HG03354 (cell line): ENCODE data around the gene RNF135.
"Not testable (repeated sequence)": the region's sequence is repeated elsewhere in the genome, so short reads cannot be mapped to it uniquely, and the experiment has no call there.

ENCODE experiments used
- ATAC-seq: cut with Tn5 transposase; IDR thresholded peaks from one replicate; pipeline ENCODE4 v1.9.1; 2021; ENCODE audit warnings: mild to moderate bottlenecking; ENCODE audit not compliant: unreplicated experiment, poor library complexity, severe bottlenecking

Gene RNF135

DNA sequence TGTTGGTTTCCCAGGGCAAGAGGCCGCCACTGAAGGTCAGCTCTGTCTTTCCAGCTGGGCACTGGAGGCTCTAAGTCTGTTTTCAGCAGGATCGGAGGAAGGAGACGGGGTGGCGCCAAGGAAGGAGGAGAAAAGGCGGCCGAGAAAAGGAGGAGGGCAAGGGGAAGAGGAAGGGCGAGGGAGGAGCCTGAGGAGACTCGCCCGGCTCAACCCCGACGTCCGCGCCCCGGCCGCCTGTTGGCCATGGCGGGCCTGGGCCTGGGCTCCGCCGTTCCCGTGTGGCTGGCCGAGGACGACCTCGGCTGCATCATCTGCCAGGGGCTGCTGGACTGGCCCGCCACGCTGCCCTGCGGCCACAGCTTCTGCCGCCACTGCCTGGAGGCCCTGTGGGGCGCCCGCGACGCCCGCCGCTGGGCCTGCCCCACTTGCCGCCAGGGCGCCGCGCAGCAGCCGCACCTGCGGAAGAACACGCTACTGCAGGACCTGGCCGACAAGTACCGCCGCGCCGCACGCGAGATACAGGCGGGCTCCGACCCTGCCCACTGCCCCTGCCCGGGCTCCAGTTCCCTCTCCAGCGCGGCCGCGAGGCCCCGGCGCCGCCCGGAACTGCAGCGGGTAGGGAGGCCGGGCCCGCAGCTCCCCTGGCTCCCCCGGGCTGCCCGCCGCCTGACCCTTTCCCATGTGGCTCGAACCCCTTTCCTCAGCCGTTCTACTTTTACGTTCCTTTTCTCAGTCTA is at the start of gene RNF135:
TSS of gene RNF135 (plus strand) at position 209 of the 737 bp plus-strand sequence. CDS start at position 244, 35 bp downstream.
- peak; percentile 59 for ATAC-seq

GRCh38 chr17:30921544-30922196 is 49.2 kb upstream of the RNF135 start, which contains the start of gene ADAP2:
Gene ADAP2 (plus strand): TSS chr17:30921945. CDS start chr17:30922015, 70 bp downstream.
- no peak for ATAC-seq

GRCh38 chr17:30922235-30923030 is 48.4 kb upstream of the RNF135 start:
- no peak for ATAC-seq

GRCh38 chr17:30924341-30924740 is 46.5 kb upstream of the RNF135 start:
- no peak for ATAC-seq

DNA sequence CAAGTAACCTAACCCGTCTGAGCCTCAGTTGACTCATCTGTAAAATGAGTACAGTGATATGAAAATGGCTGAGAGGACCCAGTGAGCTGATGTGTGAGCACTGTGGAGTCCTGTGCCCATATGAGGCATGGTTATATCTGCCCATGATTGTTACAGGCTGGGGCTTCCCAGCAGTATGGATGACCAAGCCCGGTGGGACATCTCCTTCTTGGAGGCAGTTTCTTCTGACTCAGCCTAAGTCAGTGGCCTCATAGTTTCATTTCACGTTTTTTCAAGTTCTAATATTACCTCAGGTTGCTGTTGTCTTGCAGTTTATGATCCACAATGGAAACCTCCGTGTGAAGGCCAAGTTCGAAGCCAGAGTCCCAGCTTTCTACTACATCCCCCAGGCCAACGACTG is 44.3 kb upstream of the RNF135 start:
- no peak for ATAC-seq

DNA sequence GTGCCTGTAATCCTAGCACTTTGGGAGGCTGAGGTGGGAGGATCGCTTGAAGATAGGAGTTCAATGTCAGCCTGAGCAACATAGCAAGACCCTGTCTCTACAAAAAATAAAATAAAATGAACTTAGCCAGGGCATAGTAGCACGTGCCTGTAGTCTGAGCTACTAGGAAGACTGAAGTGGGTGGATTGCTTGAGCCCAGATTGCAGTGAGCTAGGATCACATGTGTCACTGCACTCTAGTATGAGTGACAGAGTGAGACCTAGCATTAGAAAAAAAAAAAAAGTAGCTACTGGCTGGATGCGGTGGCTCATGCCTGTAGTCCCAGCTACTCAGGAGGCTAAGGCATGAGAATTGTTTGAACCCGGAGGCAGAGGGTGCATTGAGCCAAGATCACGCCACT is 43.1 kb upstream of the RNF135 start:
- ATAC-seq: no peak

GRCh38 chr17:30928584-30928983 is 42.3 kb upstream of the RNF135 start:
- ATAC-seq: no peak

DNA sequence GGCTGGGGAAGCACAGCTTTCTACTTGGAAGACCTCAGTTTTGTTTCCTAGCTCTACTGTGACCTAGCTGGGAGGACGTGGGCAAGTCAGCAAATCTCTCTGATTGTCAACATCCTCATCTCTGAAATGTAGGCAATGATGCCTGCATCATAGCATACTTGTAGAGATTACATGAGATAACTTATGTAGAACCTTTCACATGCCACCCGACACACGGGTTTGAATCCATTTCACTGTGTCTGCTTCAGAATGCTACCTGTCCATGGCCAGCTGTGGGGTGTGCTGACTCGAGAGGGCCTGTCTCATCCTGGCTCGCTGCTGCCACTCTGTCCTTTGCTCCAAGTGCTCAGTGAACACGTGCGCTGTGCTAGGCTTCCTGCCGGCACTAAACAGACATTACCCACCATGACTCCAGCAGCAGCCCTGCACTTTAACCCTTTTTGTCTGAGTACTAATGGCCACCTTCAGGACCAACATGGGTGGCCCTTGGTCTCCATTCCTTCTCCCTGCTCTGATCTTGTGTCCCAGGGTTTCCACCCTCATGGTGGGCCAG is 41.7 kb upstream of the RNF135 start:
- no peak for ATAC-seq

DNA sequence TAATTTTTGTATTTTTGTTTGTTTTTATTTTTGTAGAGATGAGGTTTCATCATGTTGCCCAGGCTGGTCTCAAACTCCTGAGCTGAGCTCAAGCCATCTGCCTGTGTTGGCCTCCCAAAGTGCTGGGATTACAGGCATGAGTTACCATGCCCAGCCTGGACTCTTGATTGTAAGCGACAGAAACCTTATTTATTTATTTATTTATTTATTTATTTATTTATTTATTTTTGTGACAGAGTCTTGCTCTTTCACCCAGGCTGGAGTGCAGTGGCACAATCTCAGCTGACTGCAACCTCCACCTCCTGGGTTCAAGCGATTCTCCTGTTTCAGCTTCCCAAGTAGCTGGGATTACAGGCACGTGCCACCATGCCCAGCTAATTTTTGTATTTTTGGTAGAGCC is 41.0 kb upstream of the RNF135 start:
- not testable (repeated sequence) for ATAC-seq

DNA sequence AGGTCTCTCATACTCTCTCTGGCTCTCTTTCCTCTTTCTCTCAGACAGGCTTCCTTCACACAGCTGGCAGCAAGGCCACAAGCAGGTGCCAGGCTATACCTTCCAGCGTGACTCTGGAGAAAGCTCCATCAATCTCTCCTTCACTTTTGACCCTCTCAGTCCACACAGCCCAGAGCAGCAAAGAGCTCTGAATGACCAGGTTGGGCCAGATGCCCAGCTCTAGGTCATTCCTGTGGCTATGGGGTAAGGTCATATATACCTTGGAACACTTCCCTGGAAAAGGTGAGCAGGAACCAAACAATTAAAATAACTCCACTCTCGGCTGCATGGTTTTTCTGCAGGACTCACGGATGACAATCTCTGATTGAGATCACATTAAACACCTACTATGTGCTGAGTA is 40.3 kb upstream of the RNF135 start:
- ATAC-seq: no peak

- not testable (repeated sequence) for ATAC-seq
Measured at GRCh38 chr17:30931582-30931981, 39.3 kb upstream of the RNF135 start.

- ATAC-seq: no peak
Measured at GRCh38 chr17:30933966-30934365, 36.9 kb upstream of the RNF135 start.

GRCh38 chr17:30939051-30939689 is 31.7 kb upstream of the RNF135 start:
- ATAC-seq: no peak

GRCh38 chr17:30942308-30943079 is 28.3 kb upstream of the RNF135 start:
- ATAC-seq: no peak

GRCh38 chr17:30947796-30948195 is 23.0 kb upstream of the RNF135 start:
- ATAC-seq: no peak

DNA sequence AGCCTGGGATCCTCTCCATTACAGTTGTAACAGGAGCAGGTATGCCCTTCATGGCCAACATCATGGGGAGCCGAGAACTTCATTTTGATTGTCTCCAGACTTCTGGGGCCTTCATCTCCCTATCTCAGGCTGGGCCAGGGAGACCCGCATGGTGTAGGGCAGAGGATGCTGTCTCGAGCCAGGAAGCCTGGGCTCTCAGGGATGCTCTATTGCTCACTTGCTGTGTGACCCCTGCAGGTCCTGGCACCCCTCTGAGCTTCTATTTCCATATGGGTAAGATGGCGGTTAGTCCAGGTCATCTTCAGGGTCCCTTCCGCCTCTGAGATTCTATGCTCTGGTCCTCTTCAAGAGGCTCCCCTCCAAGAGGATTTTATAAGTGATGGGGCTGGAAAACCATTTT is 20.6 kb upstream of the RNF135 start:
- no peak for ATAC-seq

- ATAC-seq: no peak
Measured at GRCh38 chr17:30950669-30951399, 20.0 kb upstream of the RNF135 start.

DNA sequence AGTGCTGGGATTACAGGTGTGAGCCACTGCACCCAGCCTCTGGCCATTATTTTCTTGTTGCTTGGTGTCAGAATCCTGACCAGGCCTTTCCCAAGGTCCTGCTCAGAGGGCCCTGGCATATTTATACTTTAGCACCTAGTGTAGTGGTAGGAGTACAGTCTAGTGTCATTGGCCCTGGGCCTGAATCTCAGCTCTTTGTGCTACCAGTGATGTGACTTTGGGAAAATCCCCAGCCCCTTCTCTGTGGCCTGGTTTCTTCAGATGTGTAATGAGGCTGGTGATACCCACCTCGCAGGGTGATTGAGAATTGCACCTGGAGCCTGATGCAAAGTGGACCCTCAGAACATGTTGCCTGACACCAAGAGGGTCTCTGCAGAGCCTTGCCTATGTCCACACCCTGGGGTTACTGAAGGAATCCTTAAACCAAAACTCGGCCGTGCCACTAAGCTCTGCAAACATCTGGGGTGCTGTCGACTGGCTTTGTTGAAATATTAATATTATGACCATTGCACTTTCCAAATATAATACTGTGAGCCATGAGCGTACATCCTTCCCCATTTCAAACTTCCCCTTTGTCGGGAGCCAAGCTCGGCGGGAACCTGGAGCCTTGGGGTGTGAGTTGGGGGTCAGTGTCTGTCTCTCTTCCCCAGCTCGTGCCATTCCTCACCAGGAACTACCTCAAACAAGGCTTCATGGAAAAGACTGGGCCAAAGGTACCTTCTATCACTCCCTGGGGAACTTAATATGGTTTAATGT is 18.0 kb upstream of the RNF135 start:
- ATAC-seq: no peak
